MM.1S (cell line): ENCODE data around the gene TNFSF4.

Experiments used
- DNase-seq: peaks from one replicate; pipeline ENCODE4 v3.0.0-alpha.2; 2015
- H2AFZ ChIP-seq: fragments of 300-600 bp; sonication (generic); 2 replicates; pipeline ENCODE4 v1.6.0; 2016; ENCODE audit warnings: antibody characterized with exemption, low read length
- H3F3A ChIP-seq: fragments of 300-600 bp; sonication (generic); 2 replicates; pipeline ENCODE4 v1.6.1; 2016; ENCODE audit warnings: mild to moderate bottlenecking, antibody characterized with exemption, low read length, moderate library complexity, mixed read lengths; ENCODE audit not compliant: insufficient read depth
- H3K27ac ChIP-seq: fragments of 300-600 bp; sonication (generic); 2 replicates; pipeline ENCODE4 v1.5.1; 2016; ENCODE audit warnings: mild to moderate bottlenecking, low read length
- H3K27me3 ChIP-seq: fragments of 300-600 bp; sonication (generic); replicated peaks from 2 replicates; pipeline ENCODE4 v1.6.0; 2016; ENCODE audit warnings: low read length; ENCODE audit not compliant: insufficient read depth
- H3K36me3 ChIP-seq: fragments of 300-600 bp; sonication (generic); replicated peaks from 2 replicates; pipeline ENCODE4 v1.6.1; 2016; ENCODE audit warnings: mild to moderate bottlenecking, low read length, mixed read lengths; ENCODE audit not compliant: insufficient read depth
- H3K4me1 ChIP-seq: fragments of 300-600 bp; sonication (generic); 2 replicates; pipeline ENCODE4 v1.6.1; 2016; ENCODE audit warnings: low read length, mixed read lengths
- H3K4me2 ChIP-seq: fragments of 300-600 bp; sonication (generic); 2 replicates; pipeline ENCODE4 v1.6.0; 2016; ENCODE audit warnings: low read depth, low read length
- H3K4me3 ChIP-seq: fragments of 300-600 bp; sonication (generic); 2 replicates; pipeline ENCODE4 v1.5.1; 2016; ENCODE audit warnings: low read length, mixed read lengths
- H3K79me2 ChIP-seq: fragments of 300-600 bp; sonication (generic); 2 replicates; pipeline ENCODE4 v1.6.1; 2016; ENCODE audit warnings: mixed run types, low read length, mixed read lengths
- H3K9ac ChIP-seq: fragments of 300-600 bp; sonication (generic); 2 replicates; pipeline ENCODE4 v1.6.1; 2016; ENCODE audit warnings: low read length, mixed read lengths
- H3K9me2 ChIP-seq: fragments of 300-600 bp; sonication (generic); replicated peaks from 2 replicates; pipeline ENCODE4 v1.6.1; 2016; ENCODE audit warnings: mild to moderate bottlenecking, low read length, mixed read lengths; ENCODE audit not compliant: insufficient read depth
- H3K9me3 ChIP-seq: fragments of 300-600 bp; sonication (generic); replicated peaks from 2 replicates; pipeline ENCODE4 v1.6.1; 2016; ENCODE audit warnings: mild to moderate bottlenecking, low read length, mixed read lengths; ENCODE audit not compliant: insufficient read depth
- H4K20me1 ChIP-seq: fragments of 300-600 bp; sonication (generic); 2 replicates; pipeline ENCODE4 v1.6.1; 2016; ENCODE audit warnings: mild to moderate bottlenecking, low read length, moderate library complexity, mixed read lengths; ENCODE audit not compliant: insufficient read depth
- CTCF ChIP-seq: fragments of 300-600 bp; sonication (generic); IDR thresholded peaks from 2 replicates; pipeline ENCODE4 v1.5.1; 2016; ENCODE audit warnings: antibody characterized with exemption, low read length, mixed read lengths
- EZH2 ChIP-seq: fragments of 300-600 bp; sonication (generic); optimal IDR thresholded peaks from 2 replicates; pipeline ENCODE3; 2017; ENCODE audit warnings: low read depth, mild to moderate bottlenecking, antibody characterized with exemption, low read length, mixed read lengths
- EZH2phosphoT487 ChIP-seq: fragments of 300-600 bp; sonication (generic); IDR thresholded peaks from 2 replicates; pipeline ENCODE4 v1.6.1; 2018; ENCODE audit warnings: antibody characterized with exemption, low read length

TNFSF4 gene

DNA sequence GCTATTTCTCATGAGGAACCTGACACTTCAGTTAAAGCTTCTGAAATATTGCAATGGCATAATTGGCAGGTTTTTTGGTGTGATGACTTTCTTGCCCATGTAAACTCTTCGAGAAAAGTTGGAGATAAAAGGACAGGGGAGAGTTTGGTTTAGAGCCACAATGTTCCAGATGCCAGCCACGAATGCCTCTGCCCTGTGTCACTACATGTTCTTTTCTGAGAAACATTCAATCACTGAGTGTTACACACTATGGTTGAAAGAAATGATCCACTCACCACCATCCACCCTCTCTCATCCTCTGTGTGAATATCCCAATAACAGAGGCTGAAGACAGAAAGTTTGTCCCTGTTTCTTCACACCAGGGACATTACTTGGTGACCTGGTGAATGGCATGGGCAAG lies 66.4 kb downstream of the TNFSF4 start:
- DNase-seq, result no peak
- TF ChIP-seq EZH2phosphoT487 (no peak), EZH2 (no peak), CTCF (no peak)
- no peak overlapping the region for H2AFZ ChIP-seq
- no peaks in the 10 kb centered on the region for H3F3A ChIP-seq
- H3K27me3 ChIP-seq, result no peaks in the 10 kb centered on the region
- no peak overlapping the region for H3K9ac ChIP-seq
- no peaks in the 10 kb centered on the region for H3K9me3 ChIP-seq
- no peaks in the 10 kb centered on the region for H4K20me1 ChIP-seq
- no peak overlapping the region for H3K27ac ChIP-seq
- no peaks in the 10 kb centered on the region for H3K4me1 ChIP-seq
- no peaks in the 10 kb centered on the region for H3K36me3 ChIP-seq
- no peak overlapping the region for H3K4me2 ChIP-seq
- H3K9me2 ChIP-seq, result no peaks in the 10 kb centered on the region
- H3K79me2 ChIP-seq, result no peaks in the 10 kb centered on the region
- no peak overlapping the region for H3K4me3 ChIP-seq

- DNase-seq, result no peak
- Histone ChIP-seq H3K4me1 (no peaks in the 10 kb centered on the region), H2AFZ (no peak overlapping the region), H3K9me3 (no peaks in the 10 kb centered on the region), H3K27me3 (no peaks in the 10 kb centered on the region), H3K4me2 (no peak overlapping the region), H3K79me2 (no peaks in the 10 kb centered on the region), H3K9me2 (no peaks in the 10 kb centered on the region), H3K9ac (no peak overlapping the region), H3K36me3 (no peaks in the 10 kb centered on the region), H3F3A (no peaks in the 10 kb centered on the region), H3K4me3 (no peak overlapping the region), H4K20me1 (no peaks in the 10 kb centered on the region), H3K27ac (no peak overlapping the region)
- no peak for TF ChIP-seq CTCF
- no peak for TF ChIP-seq EZH2phosphoT487
- no peak for TF ChIP-seq EZH2
These were observed 67.4 kb downstream of the TNFSF4 start for GRCh38 chr1:173139706-173140105.

DNA sequence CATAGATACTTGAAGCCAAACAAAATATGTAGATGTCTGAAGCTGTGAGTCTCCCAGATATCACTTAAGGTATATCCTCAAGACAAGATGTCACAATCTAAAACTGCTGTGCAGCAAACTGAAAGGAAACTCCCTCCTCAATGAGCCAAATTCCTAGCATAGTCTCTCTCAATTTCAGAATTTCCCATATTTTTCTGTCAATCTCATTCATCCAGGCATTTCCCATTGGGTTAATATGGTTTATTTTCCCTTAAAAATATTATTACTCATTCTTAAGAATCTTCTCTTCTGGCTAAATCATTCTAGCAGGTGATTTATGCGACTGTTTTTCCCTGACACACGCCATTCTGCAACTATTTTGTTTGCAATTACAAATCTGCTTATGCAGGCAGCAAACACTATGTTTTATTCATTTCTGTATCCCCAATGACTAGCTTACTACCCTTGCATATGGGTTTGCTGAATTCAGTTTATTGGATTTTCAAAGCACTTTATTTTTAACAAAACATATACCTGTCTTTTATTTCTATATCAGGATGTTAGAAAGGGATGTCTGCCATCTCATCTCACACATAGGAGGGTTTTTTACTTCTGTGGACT lies 69.9 kb downstream of the TNFSF4 start:
- Histone ChIP-seq H3K27me3 (no peaks in the 10 kb centered on the region), H4K20me1 (no peaks in the 10 kb centered on the region), H3K79me2 (no peaks in the 10 kb centered on the region), H3K4me3 (no peak overlapping the region), H3K27ac (no peak overlapping the region), H3K9me3 (no peaks in the 10 kb centered on the region), H3K9me2 (no peaks in the 10 kb centered on the region), H2AFZ (no peak overlapping the region), H3K4me1 (no peaks in the 10 kb centered on the region), H3K36me3 (no peaks in the 10 kb centered on the region), H3K9ac (no peak overlapping the region), H3K4me2 (no peak overlapping the region), H3F3A (no peaks in the 10 kb centered on the region)
- no peak for DNase-seq
- no peak for TF ChIP-seq CTCF
- no peak for TF ChIP-seq EZH2
- no peak for TF ChIP-seq EZH2phosphoT487
